SIG-M5 treated with dmso at 0.1 percent for 504 hours (cell line): ENCODE results near the gene HRH4.

Experiments used
- DNase-seq: peaks from one replicate; lab custom pipeline; 2025; ENCODE audit not compliant: unreplicated experiment; lab: John Stamatoyannopoulos, UW

Gene HRH4, protein sequence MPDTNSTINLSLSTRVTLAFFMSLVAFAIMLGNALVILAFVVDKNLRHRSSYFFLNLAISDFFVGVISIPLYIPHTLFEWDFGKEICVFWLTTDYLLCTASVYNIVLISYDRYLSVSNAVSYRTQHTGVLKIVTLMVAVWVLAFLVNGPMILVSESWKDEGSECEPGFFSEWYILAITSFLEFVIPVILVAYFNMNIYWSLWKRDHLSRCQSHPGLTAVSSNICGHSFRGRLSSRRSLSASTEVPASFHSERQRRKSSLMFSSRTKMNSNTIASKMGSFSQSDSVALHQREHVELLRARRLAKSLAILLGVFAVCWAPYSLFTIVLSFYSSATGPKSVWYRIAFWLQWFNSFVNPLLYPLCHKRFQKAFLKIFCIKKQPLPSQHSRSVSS

DNA sequence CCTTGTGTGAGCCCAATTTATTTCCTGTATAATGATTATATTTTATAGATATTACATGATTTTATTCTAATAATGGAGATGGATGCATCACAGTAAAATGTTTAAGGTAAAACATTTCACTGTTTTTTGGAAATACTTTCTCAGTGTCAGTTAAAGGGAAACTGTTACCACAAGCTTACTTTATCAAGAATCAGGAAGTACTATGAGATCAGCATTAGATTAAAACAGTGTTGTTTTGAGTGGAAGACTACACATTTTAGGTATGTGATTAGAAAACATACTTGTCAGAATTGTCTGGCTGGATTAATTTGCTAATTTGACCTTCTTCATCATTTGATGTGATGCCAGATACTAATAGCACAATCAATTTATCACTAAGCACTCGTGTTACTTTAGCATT lies at the start of gene HRH4:
HRH4 (plus strand) TSS at position 250 of the 400 bp plus-strand sequence; CDS start at position 342, 92 bp downstream.
- DNase-seq, result peak; percentile 54

DNA sequence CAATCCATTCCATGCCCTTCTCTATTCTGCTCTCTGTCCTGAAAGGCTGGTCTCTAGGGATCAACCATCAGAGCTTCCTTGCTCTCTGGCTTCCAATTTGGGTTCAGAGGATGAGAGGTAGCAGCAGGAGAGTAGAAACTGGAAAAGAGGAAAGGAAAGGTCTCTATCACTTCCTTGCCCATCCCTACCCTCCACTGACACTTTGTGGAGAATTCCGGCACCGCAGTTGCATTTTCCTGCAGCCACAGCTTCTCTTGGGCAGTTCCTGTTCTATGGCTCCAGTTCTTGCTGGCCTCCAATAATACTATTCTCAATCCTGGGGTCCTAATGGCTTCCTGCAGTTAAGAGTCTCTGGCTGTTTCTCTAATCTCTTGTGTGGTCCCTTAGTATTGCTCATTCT lies 47.3 kb upstream of the HRH4 start:
- DNase-seq, result no peak

DNA sequence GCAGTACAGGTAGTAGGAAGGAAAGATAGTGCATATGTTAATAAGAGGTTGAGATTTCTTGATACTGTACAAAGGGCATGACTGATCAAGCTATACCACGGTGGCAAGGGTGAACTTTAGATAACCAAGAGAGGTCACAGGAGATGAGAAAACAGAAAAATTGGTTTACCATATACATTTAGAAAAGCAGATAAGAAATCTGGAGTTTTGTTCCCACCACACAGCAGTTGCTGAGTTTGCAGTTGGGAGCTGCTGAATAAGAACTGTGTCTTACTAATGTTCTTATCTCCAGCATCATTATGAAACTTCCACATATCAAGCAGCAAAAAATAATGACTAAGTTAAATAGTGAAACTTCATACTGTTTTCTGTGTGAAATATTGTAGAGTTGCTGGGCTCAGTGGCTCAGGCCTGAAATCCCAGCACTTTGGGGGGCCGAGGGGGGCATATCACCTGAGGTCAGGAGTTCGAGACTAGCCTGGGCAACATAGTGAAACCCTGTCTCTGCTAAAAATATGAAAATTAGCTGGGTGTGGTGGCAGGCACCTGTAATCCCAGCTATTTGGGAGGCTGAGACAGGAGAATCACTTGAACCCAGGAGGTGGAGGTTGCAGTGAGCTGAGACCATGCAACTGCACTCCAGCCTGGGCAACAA lies 46.0 kb upstream of the HRH4 start:
- DNase-seq, result no peak

DNA sequence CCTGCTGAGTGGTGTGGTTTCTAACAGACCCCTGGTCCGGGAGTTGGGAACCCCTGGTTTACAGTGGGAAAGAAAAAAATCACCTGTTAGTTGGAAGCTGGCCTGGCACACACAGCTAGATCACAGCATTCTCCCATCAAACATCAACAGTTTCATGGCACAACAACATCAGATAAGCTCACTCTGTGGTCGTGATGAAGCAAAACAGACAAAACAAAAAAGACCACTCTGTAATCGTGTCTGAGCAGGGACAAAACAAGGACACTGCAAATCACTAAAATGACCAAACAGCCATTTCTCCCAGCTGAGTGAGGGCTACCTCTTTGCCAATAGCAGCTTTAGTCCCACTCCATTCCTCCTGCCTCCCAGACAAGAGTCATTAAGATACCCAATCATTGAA lies 43.0 kb upstream of the HRH4 start:
- no peak for DNase-seq

DNA sequence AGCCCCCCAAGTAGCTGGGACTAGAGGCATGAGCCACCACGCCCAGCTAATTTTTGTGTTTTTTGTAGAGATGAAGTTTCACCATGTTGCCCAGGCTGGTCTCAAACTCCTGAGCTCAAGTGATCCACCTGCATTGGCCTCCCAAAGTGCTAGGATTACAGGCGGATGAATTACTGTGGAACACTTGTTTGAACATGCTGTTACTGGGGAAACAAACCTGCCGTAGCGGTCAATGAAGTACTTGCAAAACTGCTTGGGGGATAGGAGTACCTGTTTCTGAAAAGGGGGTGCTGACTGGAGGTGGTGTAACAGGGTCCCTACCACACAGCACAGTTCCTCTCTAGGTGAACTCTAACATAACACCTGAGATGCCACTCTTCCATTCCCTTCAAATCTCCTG lies 39.9 kb upstream of the HRH4 start:
- no peak for DNase-seq

DNA sequence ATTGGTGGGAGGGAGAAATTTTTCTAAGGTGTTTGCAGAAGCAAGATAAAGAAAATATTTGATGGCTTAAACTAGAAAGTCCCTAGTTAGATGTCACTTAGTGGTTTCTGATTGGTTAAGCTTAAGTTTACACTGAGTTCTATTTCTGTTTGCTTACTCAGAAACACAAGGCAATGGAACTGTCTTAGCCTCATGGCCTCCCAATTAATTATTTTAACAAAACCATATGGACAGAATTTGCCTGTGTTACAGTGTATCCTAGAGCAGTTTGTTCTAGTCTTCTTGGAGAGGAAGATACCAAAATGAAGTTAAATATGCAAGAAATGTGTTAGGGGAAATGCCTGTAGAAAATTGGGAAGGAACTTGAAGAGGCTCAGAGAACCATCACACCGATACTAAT lies 38.6 kb upstream of the HRH4 start:
- no peak for DNase-seq

DNA sequence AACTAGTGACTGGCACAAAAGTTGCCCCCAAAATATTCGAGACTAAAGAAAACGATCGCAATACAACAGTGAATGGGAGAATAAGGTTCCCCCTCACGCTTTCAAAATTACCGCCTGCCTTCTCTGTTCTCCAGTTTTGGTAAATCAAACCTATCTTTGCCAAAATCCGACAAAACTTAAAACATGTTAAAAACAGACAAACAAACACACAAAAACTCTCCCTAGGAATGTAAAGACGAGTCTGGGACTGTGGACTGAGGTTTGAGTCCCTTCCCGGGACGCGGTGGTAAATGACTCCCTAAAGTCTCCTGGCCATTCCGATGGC lies 34.4 kb upstream of the HRH4 start:
- no peak for DNase-seq

DNA sequence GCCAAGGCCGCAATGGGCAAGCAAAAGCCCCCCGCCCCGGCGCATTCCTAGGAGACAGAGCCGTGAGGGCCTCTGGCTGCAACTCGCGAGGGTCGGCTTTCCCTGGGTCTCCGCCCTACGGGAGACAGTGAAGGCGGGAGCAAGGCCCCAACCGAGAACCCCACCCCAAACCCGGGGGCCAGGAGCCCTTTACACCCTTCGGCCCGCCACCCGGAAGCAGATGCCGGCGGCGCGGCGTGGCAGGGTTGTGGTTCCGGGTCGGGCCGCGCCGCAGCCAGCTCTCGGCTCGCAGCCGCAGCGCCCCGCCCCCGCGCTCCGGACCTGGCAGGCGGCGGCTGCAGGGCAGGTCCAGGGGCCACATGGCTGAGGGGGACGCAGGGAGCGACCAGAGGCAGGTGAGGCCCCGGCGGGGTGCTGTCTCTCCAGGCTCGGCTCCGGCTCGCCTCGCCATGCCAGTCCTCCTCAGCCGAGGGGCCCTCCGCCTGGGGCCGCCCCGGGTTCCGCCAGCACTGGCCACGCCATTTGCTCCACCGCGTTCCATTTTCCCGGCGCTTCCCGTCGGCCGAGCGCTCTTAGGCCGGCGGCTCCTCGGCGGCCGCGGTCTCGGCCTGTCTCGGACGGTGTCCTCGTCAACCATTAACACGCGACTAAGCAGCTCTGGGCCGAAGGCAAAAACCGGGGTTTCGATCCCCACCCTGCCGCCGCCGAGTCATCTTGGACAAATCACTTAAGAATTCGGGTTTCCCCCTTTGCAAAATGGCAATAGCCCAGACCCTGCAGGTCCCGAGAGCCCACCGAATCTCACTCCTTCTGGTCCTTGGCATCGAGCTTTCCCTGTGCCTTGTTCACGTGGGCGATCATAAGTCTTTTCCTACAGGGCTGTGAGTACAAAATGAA lies 33.8 kb upstream of the HRH4 start, which contains the start of gene IMPACT:
IMPACT (plus strand) TSS at position 273 of the 897 bp plus-strand sequence; CDS start at position 360, 87 bp downstream.
- peak; percentile 73 for DNase-seq

DNA sequence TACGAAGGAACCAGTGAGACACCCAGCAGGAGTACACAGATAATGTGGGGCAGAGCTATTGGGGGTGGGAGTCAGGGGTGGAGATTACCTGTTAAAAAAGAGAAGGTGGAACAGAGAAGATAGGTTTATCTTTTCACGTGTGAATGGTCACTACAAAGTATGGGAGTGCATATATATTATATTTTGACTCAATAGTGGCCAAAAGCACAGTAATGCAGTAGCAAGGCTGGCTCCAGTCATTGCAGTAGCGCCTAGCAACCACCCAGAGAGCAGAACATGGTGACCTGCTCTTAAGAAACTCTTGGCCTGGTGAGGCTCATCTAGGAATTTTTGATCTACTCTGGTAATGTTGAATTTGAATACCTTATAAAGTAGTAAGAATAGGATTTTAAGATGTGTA lies 33.0 kb upstream of the HRH4 start:
- peak; percentile 25 for DNase-seq

DNA sequence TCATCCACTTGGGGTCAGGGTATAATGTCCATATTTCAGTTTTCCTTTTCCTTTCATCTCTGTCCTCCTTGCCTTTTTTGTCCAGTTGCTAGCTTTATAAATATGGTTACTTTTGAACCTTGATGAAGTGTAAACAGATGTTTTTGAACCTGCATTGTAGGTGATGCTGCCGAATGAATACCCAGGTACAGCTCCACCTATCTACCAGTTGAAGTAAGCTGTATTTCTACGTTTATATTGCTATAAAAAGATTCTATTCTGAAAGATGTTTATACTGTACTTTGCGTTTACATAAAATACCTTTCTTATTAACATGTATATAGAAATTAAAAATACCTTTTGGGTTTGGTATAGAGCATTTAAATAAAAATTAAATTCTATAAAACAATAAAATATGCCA lies 31.7 kb upstream of the HRH4 start:
- DNase-seq, result no peak

DNA sequence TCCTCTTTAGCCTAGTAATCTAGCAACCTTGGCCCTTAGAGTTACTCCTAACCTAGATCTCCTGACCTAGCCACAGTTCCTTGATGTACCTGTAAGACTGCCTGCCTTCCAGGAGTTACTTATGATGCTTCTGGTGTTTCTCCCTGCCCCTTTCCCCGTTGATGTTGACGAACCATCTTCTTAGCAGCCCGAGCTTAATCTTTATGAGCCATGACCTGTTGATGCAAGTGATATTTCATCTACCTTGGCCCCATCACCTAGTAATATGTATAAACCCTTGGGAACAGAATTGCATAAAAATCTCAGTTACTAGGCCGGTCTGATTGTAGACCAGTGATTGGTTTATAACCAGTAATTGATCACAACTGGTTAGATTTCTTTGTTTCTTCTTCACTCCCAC lies 31.2 kb upstream of the HRH4 start:
- DNase-seq, result no peak

DNA sequence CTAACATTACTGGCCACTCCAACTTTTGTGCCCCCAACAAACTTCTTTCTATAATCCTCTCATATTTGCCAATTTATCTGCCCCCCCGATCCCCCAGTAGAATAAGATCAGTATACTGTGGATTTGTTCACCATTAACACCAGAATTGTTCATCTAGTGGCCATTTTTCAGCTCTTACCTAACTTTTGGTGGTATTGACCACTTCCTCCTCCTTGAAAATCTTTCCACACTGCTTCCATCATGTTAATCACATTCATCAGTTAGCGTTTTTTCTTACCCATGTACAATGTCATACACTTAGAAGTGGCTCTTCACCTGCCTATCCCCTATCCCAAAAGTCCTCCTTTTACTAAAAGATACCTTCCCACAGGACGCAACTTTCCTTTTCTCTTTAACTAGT lies 27.8 kb upstream of the HRH4 start:
- DNase-seq, result peak; percentile 59

DNA sequence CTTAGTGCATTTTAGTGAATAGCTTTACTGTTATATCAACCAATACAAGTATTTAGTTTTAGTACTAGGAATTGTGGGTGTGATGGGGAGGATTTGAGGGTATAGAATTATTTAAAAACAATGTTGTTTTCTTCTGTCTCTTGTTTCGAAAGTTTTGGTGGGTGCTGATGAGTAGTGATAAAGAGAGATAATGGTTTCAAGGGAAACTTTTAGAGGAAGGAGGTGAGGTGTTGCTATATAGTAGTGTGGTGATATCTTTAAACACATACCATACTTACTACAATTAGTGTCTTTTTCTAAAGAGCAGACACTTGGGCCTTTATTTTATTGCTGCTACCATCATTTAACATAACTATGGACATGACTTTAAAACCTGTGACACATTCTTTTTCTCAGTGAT lies 23.5 kb upstream of the HRH4 start:
- no peak for DNase-seq

DNA sequence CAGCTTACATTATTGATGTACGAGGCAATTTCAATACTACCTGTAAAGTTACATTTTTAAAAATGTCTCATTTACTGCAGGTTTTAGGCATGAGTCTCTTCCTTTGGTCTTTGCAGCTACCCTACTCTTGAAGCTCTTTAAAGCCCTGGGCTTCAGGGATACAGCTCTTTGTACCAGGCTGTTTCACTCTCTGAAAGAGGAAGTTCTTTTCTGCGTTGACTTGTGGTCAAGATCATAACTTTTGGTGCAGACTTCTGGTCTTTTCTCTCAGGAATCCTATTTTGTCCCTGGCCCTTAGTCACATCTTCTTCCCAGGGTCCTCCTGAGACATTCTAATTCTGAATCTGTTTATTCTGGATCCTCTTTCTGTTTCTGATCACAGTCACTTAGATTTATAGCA lies 16.6 kb upstream of the HRH4 start:
- DNase-seq, result peak; percentile 67

DNA sequence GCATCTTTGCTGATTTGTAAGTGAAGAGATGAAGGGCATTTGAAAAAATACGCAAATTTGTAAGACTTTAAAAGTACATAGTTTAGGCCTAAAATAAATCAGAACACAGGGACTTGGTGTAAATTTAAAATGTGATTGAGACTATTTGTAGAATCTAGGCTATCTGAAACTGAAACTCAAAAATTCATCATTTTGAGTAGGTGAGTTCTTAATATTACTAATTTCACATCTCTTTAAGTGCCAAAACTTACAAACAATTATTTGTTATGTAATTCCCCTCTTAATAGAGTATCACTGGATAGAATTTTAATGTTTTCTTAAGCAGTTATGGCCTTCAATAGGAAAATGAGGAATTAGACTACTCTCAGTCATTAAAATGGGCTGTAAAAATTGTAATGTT lies 14.0 kb upstream of the HRH4 start:
- no peak for DNase-seq

DNA sequence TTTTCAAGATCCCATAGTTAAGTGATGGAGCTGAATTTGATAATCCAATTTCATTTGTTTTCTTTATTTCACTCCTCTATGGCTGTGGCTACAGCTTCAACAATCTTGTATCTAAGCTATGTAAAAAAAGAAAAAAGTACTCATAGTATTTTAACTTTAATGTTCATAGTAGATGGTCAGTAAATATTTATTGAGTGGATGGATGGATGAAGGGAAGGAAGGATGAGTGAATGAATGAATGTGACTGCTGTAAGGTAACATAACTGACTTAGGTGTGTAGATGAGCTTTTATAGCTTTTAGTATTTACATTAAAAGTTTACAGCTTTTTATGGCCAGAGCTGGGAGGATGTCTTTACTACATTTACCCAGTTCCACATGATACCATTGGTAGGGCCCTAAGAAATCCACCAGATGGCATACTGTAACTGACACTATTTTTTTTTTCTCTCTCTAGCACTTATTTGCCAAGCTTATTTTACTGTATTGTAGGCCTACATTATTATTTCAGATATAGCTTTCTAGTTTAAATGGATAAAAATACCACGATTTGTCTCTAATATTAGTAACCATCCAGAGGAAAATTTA lies 13.4 kb upstream of the HRH4 start:
- DNase-seq, result peak; percentile 13

DNA sequence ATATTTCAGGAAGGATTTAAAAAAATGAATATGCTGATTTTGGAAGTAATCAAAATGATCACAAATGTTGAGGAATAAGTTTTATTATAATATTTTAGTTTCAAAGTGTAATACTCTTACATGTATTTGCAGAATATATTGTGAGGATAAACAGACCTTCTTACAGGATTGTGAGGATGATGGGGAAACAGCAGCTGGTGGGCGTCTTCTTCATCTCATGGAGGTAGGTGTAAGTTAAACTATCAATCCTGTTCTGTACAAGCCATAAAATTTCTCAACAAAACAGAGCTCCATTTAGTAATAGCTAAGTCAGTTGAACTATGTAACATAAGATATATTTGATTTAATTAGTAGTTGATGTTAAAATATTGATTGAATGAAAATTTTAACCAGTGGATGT lies 12.5 kb upstream of the HRH4 start:
- DNase-seq, result no peak

DNA sequence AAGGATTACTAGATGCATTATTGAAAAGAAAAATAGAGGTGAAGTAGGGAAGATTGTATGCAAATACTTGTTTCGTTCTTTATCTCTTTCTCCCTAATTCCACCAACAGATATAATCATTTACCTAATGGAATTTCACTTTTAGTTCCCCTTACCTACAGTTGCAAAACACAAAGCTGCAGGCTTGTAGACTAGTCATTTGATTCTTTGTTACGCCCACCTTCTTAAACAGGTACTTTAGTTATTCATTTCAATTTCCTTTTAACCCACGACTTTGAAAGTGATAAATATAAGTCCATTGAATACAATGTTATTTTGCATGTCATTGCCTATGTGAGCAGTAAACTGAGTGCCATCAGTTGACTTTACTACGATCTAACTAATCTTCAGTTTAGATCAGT lies 3.9 kb upstream of the HRH4 start:
- no peak for DNase-seq

DNA sequence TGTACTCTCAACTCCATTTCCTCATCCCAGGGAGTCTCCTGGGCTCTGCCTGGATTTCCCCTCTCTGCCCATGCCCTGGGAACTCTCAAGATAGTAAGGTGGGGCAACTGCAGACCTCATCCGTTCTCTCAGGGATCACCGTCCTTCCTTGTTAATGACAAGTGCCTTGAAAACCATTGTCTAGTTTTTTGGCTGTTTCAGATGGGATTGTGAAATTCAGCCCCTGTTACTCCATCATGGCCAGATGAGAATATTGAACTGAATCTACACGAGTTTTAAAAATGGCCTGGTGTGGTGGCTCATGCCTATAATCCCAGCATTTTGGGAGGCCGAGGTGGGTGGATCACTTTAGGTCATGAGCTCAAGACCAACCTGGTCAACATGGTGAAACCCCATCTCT lies 665 bp upstream of the HRH4 start:
- peak; percentile 74 for DNase-seq

DNA sequence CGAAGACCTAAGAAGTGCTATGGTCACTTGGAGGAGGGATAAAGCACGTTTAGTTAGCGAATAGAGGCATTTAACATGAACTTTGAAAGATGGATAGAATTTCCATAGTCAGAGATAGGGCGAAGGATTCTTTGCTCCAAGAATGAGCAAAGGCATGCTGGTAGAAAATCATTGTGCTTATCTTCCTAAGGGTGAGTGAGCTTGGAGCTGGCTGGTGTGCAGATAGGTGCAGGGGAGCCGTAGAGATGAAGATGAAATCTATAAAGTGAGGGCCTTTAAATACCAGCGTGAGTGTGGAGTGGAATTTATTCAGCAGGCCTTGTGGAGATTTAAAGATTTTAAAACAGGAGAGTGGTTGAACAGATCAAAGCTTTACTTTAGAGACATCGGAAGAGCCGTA lies 1.6 kb downstream of the HRH4 start:
- DNase-seq, result no peak
